HFF-Myc (cell line): ENCODE data around the gene PTGFR.

Experiments used
- DNase-seq: peaks from one replicate; pipeline ENCODE4 v3.0.0-alpha.2; 2011; ENCODE audit warnings: low read depth; ENCODE audit errors: extremely low read depth
- H3K4me3 ChIP-seq: replicated peaks from 2 replicates; pipeline ENCODE4 v1.5.1; 2011; ENCODE audit warnings: low read depth, mild to moderate bottlenecking, control low read depth, low read length
- TF ChIP-seq, protein P1 (sequence below): IDR thresholded peaks from 2 replicates; pipeline ENCODE4 v1.5.1; 2012; ENCODE audit warnings: mild to moderate bottlenecking, low read depth, low read length, control low read depth; ENCODE audit errors: missing control alignments

Gene PTGFR

GRCh38 chr1:78533527-78533926 is 42.8 kb downstream of the PTGFR start:
- DNase-seq = no peak
- H3K4me3 ChIP-seq = no peak overlapping the region
- TF ChIP-seq, protein P1, sequence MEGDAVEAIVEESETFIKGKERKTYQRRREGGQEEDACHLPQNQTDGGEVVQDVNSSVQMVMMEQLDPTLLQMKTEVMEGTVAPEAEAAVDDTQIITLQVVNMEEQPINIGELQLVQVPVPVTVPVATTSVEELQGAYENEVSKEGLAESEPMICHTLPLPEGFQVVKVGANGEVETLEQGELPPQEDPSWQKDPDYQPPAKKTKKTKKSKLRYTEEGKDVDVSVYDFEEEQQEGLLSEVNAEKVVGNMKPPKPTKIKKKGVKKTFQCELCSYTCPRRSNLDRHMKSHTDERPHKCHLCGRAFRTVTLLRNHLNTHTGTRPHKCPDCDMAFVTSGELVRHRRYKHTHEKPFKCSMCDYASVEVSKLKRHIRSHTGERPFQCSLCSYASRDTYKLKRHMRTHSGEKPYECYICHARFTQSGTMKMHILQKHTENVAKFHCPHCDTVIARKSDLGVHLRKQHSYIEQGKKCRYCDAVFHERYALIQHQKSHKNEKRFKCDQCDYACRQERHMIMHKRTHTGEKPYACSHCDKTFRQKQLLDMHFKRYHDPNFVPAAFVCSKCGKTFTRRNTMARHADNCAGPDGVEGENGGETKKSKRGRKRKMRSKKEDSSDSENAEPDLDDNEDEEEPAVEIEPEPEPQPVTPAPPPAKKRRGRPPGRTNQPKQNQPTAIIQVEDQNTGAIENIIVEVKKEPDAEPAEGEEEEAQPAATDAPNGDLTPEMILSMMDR = no peak

- TF ChIP-seq, protein P1 = no peak
- DNase-seq = no peak
- H3K4me3 ChIP-seq = no peak overlapping the region
Measured at GRCh38 chr1:78535286-78535685, 44.5 kb downstream of the PTGFR start.

- TF ChIP-seq, protein P1 = no peak
- H3K4me3 ChIP-seq = no peak overlapping the region
- no peak for DNase-seq
Measured at GRCh38 chr1:78536427-78536826, 45.7 kb downstream of the PTGFR start.

DNA sequence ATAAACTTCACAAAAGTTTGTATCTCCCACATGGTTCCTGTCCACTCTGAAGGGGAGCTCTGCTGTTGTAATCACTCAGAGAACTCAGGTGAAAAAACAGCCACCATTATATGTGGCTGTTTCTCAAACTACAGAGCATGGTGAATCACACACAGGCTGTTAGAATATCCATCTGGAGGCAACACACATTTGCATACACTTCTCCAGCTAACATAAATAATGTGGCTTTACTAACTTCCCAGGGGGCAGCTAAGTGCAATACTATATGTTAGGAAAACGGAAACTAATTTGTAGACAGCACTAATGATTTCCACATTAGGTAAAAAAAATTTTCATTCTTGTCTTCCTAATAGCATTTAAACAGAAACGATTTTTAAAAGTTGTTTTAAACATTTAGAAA is 49.3 kb downstream of the PTGFR start:
- TF ChIP-seq, protein P1 = no peak
- no peak overlapping the region for H3K4me3 ChIP-seq
- DNase-seq = peak; percentile 25

DNA sequence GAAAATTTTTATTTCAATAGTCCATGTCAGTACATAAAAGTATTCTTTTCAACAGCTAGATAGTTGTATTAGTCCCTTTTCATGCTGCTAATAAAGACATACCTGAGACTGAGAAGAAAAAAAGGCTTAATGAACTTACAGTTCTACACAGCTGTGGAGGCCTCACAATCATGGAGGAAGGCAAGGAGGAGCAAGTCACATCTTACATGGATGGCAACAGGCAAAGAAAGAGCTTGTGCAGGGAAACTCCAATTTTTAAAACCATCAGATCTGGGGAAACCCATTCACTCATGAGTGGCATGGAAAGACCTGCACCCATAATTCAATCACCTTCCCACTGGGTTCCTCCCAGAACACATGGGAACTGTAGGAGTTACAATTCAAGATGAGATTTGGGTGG is 50.7 kb downstream of the PTGFR start:
- TF ChIP-seq, protein P1 = no peak
- no peak for DNase-seq
- no peak overlapping the region for H3K4me3 ChIP-seq

GRCh38 chr1:78543941-78544643 is 53.3 kb downstream of the PTGFR start:
- H3K4me3 ChIP-seq = no peak overlapping the region
- peak; percentile 62 for DNase-seq
- TF ChIP-seq, protein P1 = no peak

- H3K4me3 ChIP-seq = no peak overlapping the region
- TF ChIP-seq, protein P1 = no peak
- no peak for DNase-seq
Measured at GRCh38 chr1:78547081-78547480, 56.3 kb downstream of the PTGFR start.
